Right atrium auricular region (tissue), 2 donors: Measurements from ENCODE around the gene ACTN4. TPM values are rescaled to one million over a fixed set of nuclear protein-coding genes. Genes with fewer than 3 reads are reported as not detected.

Experiments used
- DNase-seq: peaks from one replicate; pipeline ENCODE4 v3.0.0-alpha.2; 2019; ENCODE audit warnings: low spot score
- H3K27ac ChIP-seq, 2 donors: fragments of 200-600 bp; sonication (generic); 1 replicate in 1 of 2; 2 replicates in 1 of 2; pipeline ENCODE4 v1.5.1; 2016 to 2019
- H3K27me3 ChIP-seq, 2 donors: fragments of 200-600 bp; sonication (generic); one replicate each; pipeline versions ENCODE4 v1.5.1 to v1.6.0; 2017 to 2019
- H3K36me3 ChIP-seq: fragments of 200-600 bp; sonication (generic); one replicate; pipeline ENCODE4 v1.5.1; 2016
- H3K4me1 ChIP-seq, 2 donors: fragments of 200-600 bp; sonication (generic); one replicate each; pipeline versions ENCODE4 v1.5.1 to v1.6.0; 2017 to 2019
- H3K4me3 ChIP-seq, 2 donors: fragments of 200-600 bp; sonication (generic); 1 replicate in 1 of 2; 2 replicates in 1 of 2; pipeline ENCODE4 v1.5.1; 2017 to 2019; ENCODE audit warnings: mild to moderate bottlenecking in 1 of 2, moderate library complexity in 1 of 2
- H3K9me3 ChIP-seq, 2 donors: fragments of 200-600 bp; sonication (generic); one replicate each; pipeline ENCODE4 v1.5.1; 2019
- total RNA-seq, 2 donors: library from RNA; depleted of rRNA; stranded (reverse); fragments of >200 nt; gene quantifications; one replicate each; pipeline ENCODE4 v1.1.0, GENCODE V29; 2016
- TF ChIP-seq, protein P1 (sequence below), 2 donors: fragments of 200-600 bp; sonication (generic); IDR thresholded peaks; one replicate each; pipeline ENCODE4 v1.5.1; 2019; ENCODE audit warnings: antibody characterized with exemption in 2 of 2

ACTN4 gene
- total RNA-seq, 2 donors from 2014 or later: 115 to 180 TPM

DNA sequence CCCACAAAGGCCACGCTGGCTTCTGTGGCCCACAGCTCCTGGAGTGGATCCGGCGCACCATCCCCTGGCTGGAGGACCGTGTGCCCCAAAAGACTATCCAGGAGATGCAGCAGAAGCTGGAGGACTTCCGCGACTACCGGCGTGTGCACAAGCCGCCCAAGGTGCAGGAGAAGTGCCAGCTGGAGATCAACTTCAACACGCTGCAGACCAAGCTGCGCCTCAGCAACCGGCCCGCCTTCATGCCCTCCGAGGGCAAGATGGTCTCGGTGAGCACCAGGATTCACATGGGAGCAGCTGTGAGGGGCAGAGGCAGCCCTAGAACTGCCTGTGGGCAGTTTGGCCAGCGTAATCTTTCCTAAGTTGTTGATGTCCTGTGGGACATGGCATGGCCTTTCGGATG is 69.6 kb downstream of the ACTN4 start:
- Histone ChIP-seq H3K36me3 (peaks cover 98% of the 10 kb centered on the region), H3K4me1 (peaks cover 0 to 92% of the 10 kb centered on the region in 2 donors), H3K27ac (peak overlapping the region; percentile 86 to 93), H3K9me3 (no peaks in the 10 kb centered on the region), H3K27me3 (no peaks in the 10 kb centered on the region), H3K4me3 (no peak overlapping the region)
- DNase-seq: no peak
- TF ChIP-seq, protein P1, sequence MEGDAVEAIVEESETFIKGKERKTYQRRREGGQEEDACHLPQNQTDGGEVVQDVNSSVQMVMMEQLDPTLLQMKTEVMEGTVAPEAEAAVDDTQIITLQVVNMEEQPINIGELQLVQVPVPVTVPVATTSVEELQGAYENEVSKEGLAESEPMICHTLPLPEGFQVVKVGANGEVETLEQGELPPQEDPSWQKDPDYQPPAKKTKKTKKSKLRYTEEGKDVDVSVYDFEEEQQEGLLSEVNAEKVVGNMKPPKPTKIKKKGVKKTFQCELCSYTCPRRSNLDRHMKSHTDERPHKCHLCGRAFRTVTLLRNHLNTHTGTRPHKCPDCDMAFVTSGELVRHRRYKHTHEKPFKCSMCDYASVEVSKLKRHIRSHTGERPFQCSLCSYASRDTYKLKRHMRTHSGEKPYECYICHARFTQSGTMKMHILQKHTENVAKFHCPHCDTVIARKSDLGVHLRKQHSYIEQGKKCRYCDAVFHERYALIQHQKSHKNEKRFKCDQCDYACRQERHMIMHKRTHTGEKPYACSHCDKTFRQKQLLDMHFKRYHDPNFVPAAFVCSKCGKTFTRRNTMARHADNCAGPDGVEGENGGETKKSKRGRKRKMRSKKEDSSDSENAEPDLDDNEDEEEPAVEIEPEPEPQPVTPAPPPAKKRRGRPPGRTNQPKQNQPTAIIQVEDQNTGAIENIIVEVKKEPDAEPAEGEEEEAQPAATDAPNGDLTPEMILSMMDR (IDR thresholded peaks at IDR 0.05): no peak

DNA sequence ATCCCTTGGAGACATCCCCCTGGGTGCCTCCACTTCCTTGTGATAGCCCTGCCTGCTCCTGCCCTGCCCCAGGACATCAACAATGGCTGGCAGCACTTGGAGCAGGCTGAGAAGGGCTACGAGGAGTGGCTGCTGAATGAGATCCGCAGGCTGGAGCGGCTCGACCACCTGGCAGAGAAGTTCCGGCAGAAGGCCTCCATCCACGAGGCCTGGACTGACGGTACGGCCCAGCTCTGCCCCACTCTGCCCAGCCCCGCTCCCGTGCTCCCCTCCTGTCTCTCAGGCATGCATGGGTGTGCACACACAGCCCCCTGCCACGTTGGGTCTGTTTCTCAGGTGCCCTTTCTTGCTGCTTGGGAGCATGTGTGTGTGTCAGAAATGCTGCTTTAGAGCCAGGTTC is 70.4 kb downstream of the ACTN4 start:
- TF ChIP-seq, protein P1 (IDR thresholded peaks at IDR 0.05): no peak
- Histone ChIP-seq H3K27me3 (no peaks in the 10 kb centered on the region), H3K9me3 (no peaks in the 10 kb centered on the region), H3K4me3 (no peak overlapping the region), H3K4me1 (peaks cover 0 to 92% of the 10 kb centered on the region in 2 donors), H3K27ac (peak overlapping the region; percentile 82 to 93), H3K36me3 (peaks cover 98% of the 10 kb centered on the region)
- DNase-seq: no peak

DNA sequence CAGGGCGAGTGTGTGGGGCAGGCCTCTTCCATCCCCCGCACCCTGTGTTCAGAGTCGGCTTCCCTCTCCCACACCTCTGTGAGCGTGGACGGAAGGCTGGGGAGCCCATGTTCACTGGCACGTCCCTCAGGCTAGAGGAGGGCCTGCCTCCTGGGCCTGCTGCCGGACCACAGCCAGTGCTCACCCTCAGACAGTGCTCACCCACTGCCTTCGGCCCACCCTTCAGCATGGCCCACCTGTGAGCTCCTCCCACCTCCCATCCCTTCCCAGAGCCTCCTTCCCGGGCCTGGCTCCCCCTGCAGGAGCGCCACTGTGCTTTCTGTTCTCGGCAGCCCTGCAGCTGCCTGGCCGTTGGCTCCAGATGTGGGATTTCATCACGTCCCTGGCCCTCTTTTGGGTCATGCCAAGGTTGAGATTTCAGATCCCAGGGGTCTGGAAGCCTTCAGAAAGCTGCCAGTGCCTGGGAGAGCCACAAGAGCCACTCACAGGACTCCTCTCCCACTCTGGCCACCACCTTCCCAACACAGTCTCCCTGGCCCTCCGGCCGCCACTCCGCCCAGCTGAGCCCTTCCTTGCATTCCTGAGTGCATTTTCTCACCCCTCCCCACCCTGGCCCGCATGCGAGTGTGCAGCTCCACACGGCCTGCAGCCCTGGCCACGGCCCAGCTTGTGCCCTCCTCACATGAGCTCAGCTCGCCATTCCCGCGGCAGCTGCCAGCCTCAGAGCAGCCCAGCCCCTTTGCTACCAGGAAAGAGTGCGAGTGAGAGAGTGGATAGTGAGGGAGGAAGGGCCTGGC is 71.5 kb downstream of the ACTN4 start:
- no peak overlapping the region for H3K4me3 ChIP-seq
- DNase-seq: no peak
- peaks cover 0 to 87% of the 10 kb centered on the region in 2 donors for H3K4me1 ChIP-seq

DNA sequence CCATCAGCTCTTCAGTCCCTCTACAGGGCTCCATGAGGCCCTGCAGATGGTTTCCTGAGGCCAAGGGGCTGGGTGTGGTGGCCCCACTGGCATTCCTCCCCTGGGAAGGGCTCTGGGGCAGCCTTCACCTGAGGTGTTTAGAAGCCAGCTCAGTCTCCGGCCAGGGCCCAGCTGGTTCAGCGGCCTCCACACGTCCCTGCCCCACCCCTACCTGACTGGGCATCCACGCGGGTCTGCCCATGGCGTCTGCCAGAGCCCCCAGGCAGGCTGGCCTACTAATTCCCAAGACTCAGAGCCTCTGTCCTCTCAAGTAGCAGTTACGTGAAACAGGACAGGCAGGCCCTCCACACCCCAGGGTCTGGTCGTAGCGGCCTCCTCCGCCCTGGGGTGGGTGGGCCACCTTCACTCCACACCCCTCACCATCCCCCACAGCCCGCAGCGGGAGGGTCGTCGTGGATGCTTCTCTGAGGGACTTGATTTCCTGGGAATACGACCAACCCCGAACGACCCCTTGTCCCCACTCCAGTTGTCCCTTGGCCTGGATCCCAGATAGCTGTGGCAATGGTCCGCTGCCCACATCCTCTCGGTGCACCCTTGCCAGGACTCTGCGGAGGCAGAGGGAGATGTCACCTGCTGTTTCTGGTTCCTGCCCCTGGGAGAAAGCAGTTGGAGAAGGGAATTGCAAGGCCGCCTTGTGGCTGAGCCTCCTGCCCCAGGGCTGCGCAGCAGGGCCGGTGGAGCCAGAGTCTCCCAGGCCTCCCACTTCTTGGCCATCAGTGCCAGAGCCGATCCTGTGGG is 72.5 kb downstream of the ACTN4 start:
- Histone ChIP-seq H3K36me3 (peaks cover 98% of the 10 kb centered on the region), H3K27me3 (no peaks in the 10 kb centered on the region), H3K4me1 (peaks cover 0 to 77% of the 10 kb centered on the region in 2 donors), H3K4me3 (no peak overlapping the region), H3K9me3 (no peaks in the 10 kb centered on the region), H3K27ac (peak overlapping the region; percentile 82 to 93)
- DNase-seq: no peak
- TF ChIP-seq, protein P1 (IDR thresholded peaks at IDR 0.05): peak in 1 of 2 donors; percentile 41

More for the DNA sequence above, 71.5 kb downstream of the ACTN4 start:
- Histone ChIP-seq H3K9me3 (no peaks in the 10 kb centered on the region), H3K36me3 (peaks cover 98% of the 10 kb centered on the region), H3K27ac (peak overlapping the region; percentile 82 to 93), H3K27me3 (no peaks in the 10 kb centered on the region)
- TF ChIP-seq, protein P1 (IDR thresholded peaks at IDR 0.05): peak in 1 of 2 donors; percentile 48

DNA sequence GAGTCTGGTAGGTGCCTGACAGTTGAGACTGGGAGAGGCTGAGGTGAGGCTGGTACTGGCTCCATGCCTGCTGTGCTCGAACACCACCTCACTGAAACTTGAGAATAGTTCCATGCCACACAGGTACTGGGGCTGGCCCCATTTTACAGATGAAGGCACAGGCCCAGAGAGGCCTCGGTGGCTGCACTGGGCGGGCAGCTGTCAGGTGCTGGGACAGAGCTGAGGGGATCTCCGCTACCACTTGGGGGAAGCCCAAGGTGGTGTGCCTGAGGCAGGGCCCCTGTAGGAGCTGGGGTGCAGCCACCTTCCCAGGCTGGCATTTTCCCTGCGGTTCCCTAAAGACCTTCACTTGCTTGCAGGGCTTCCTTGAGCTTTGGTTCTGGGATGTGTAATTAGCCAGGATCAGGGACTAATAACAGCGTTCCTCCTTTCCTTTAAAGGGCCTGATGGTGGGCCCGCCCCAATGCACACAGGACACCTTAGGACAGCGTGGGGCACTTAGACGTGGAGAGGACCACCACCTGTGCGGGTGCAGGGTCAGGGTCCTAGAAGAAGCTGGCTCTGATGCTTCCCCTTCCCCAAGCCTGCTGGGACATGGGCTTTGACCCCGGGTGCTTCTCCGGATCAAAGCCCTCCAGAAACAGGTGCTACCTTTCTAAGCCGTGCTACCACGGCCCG is 73.2 kb downstream of the ACTN4 start:
- TF ChIP-seq, protein P1 (IDR thresholded peaks at IDR 0.05): no peak
- Histone ChIP-seq H3K27me3 (no peaks in the 10 kb centered on the region), H3K4me1 (peaks cover 0 to 76% of the 10 kb centered on the region in 2 donors), H3K36me3 (peaks cover 99% of the 10 kb centered on the region), H3K9me3 (no peaks in the 10 kb centered on the region), H3K27ac (peak overlapping the region; percentile 82 to 93), H3K4me3 (no peak overlapping the region)
- DNase-seq: no peak
